ENCODE data around the gene SLC66A3. TPM values are rescaled to one million over a fixed set of nuclear protein-coding genes. Genes with fewer than 3 reads are reported as not detected.

The SLC66A3 gene
- polyA plus RNA-seq, 1 donor (not counting 4 experiments of a cell fraction or from before 2014, with no cell fraction given): 31.1 TPM

- H3K4me1 ChIP-seq (ENCODE audit: control insufficient read depth, extremely low read depth, insufficient read depth, low read length): peaks cover 9% of the 10 kb centered on the region
- no peaks in the 10 kb centered on the region for H4K20me1 ChIP-seq (ENCODE audit: control insufficient read depth, extremely low read depth, insufficient read depth, low read length)
- H3K4me2 ChIP-seq (ENCODE audit: control insufficient read depth, extremely low read depth, insufficient read depth, low read depth, low read length): no peak overlapping the region
- H3K9ac ChIP-seq (ENCODE audit: control insufficient read depth, extremely low read depth, insufficient read depth, low read length): no peak overlapping the region
- TF ChIP-seq CTCF (optimal IDR thresholded peaks at IDR 0.05 in 1 of 3, IDR thresholded peaks at IDR 0.05 in 1 of 3, conservative IDR thresholded peaks at IDR 0.05 in 1 of 3; ENCODE audit: extremely low read depth in 1 of 3, insufficient read depth in 2 of 3, low read length in 3 of 3) (no peak), EZH2 (IDR thresholded peaks at IDR 0.05; ENCODE audit: low read length) (no peak)
- no peak overlapping the region for H3K4me3 ChIP-seq (ENCODE audit: control insufficient read depth in 2 of 3, extremely low read depth in 1 of 3, insufficient read depth in 2 of 3, low read depth in 1 of 3, low read length in 3 of 3)
- H3K27ac ChIP-seq (ENCODE audit: control insufficient read depth, insufficient read depth, low read length): no peak overlapping the region
- H3K27me3 ChIP-seq (ENCODE audit: control insufficient read depth, extremely low read depth, insufficient read depth, low read length): no peaks in the 10 kb centered on the region
- dilution Hi-C loops (cut with MboI; ENCODE audit: extremely low pct_ligation_motif_present, low sequenced_read_pairs): no loop called here
- no peak overlapping the region for H2AFZ ChIP-seq (ENCODE audit: control insufficient read depth, low read length)
- H3K79me2 ChIP-seq (ENCODE audit: control insufficient read depth, insufficient read depth, low read length): no peaks in the 10 kb centered on the region
- DNase-seq (ENCODE audit: low read depth, low spot score) (no peak), FAIRE-seq (no peak)
- H3K9me3 ChIP-seq (ENCODE audit: control insufficient read depth, low read depth, low read length): no peaks in the 10 kb centered on the region
- no peaks in the 10 kb centered on the region for H3K9me1 ChIP-seq (ENCODE audit: control insufficient read depth, extremely low read depth, insufficient read depth, low read length)
- no peaks in the 10 kb centered on the region for H3K36me3 ChIP-seq (ENCODE audit: control insufficient read depth in 2 of 2, extremely low read depth in 1 of 2, insufficient read depth in 2 of 2, low read length in 2 of 2)
Measured at GRCh38 chr2:11157296-11157695, 2.0 kb downstream of the SLC66A3 start.

- H3K9me3 ChIP-seq (ENCODE audit: control insufficient read depth, low read depth, low read length): no peaks in the 10 kb centered on the region
- H3K9ac ChIP-seq (ENCODE audit: control insufficient read depth, extremely low read depth, insufficient read depth, low read length): no peak overlapping the region
- no peak overlapping the region for H3K4me2 ChIP-seq (ENCODE audit: control insufficient read depth, extremely low read depth, insufficient read depth, low read depth, low read length)
- no peak overlapping the region for H3K4me3 ChIP-seq (ENCODE audit: control insufficient read depth in 2 of 3, extremely low read depth in 1 of 3, insufficient read depth in 2 of 3, low read depth in 1 of 3, low read length in 3 of 3)
- no peaks in the 10 kb centered on the region for H3K27me3 ChIP-seq (ENCODE audit: control insufficient read depth, extremely low read depth, insufficient read depth, low read length)
- no peak for TF ChIP-seq CTCF (optimal IDR thresholded peaks at IDR 0.05 in 1 of 3, IDR thresholded peaks at IDR 0.05 in 1 of 3, conservative IDR thresholded peaks at IDR 0.05 in 1 of 3; ENCODE audit: extremely low read depth in 1 of 3, insufficient read depth in 2 of 3, low read length in 3 of 3)
- TF ChIP-seq EZH2 (IDR thresholded peaks at IDR 0.05; ENCODE audit: low read length): no peak
- no peaks in the 10 kb centered on the region for H3K36me3 ChIP-seq (ENCODE audit: control insufficient read depth in 2 of 2, extremely low read depth in 1 of 2, insufficient read depth in 2 of 2, low read length in 2 of 2)
- H3K9me1 ChIP-seq (ENCODE audit: control insufficient read depth, extremely low read depth, insufficient read depth, low read length): no peaks in the 10 kb centered on the region
- no peak overlapping the region for H3K27ac ChIP-seq (ENCODE audit: control insufficient read depth, insufficient read depth, low read length)
- dilution Hi-C loops (cut with MboI; ENCODE audit: extremely low pct_ligation_motif_present, low sequenced_read_pairs): no loop called here
- no peak for DNase-seq (ENCODE audit: low read depth, low spot score)
- H3K79me2 ChIP-seq (ENCODE audit: control insufficient read depth, insufficient read depth, low read length): no peaks in the 10 kb centered on the region
- H4K20me1 ChIP-seq (ENCODE audit: control insufficient read depth, extremely low read depth, insufficient read depth, low read length): no peaks in the 10 kb centered on the region
- FAIRE-seq: no peak
- no peak overlapping the region for H2AFZ ChIP-seq (ENCODE audit: control insufficient read depth, low read length)
- H3K4me1 ChIP-seq (ENCODE audit: control insufficient read depth, extremely low read depth, insufficient read depth, low read length): peaks cover 9% of the 10 kb centered on the region
Measured at GRCh38 chr2:11157731-11158130, 2.5 kb downstream of the SLC66A3 start.
